Measurements from ENCODE around the gene NDUFC2.

The NDUFC2 gene

GRCh38 chr11:78070621-78071020 is 9.0 kb downstream of the NDUFC2 start:
- DNase-seq (ENCODE audit: low spot score): no peak
- CTCF ChIA-PET: no interaction called here
- no peak overlapping the region for H3K27ac ChIP-seq
- POLR2A ChIA-PET (ENCODE audit: low non-redundant PET): no interaction called here
- no peak for TF ChIP-seq CTCF (conservative IDR thresholded peaks at IDR 0.05; ENCODE audit: low read depth)

GRCh38 chr11:78069465-78069864 is 10.2 kb downstream of the NDUFC2 start:
- no peak overlapping the region for H3K27ac ChIP-seq
- ChIA-PET POLR2A (ENCODE audit: low non-redundant PET) (no interaction called here), CTCF (no interaction called here)
- DNase-seq (ENCODE audit: low spot score): no peak
- TF ChIP-seq CTCF (conservative IDR thresholded peaks at IDR 0.05; ENCODE audit: low read depth): no peak

GRCh38 chr11:78067704-78068103 is 12.0 kb downstream of the NDUFC2 start:
- H3K27ac ChIP-seq: no peak overlapping the region
- DNase-seq (ENCODE audit: low spot score): no peak
- CTCF ChIA-PET: interaction anchor here (0.7 kb wide), 1 partner anchor 28 kb away, joined by 3 read pairs; no protein-coding TSS in a partner anchor
- POLR2A ChIA-PET (ENCODE audit: low non-redundant PET): no interaction called here
- TF ChIP-seq CTCF (conservative IDR thresholded peaks at IDR 0.05; ENCODE audit: low read depth): no peak

GRCh38 chr11:78066471-78066870 is 13.2 kb downstream of the NDUFC2 start:
- H3K27ac ChIP-seq: no peak overlapping the region
- no peak for DNase-seq (ENCODE audit: low spot score)
- CTCF ChIA-PET: no interaction called here
- POLR2A ChIA-PET (ENCODE audit: low non-redundant PET): no interaction called here
- TF ChIP-seq CTCF (conservative IDR thresholded peaks at IDR 0.05; ENCODE audit: low read depth): no peak

GRCh38 chr11:78065203-78065602 is 14.5 kb downstream of the NDUFC2 start:
- ChIA-PET POLR2A (ENCODE audit: low non-redundant PET) (no interaction called here), CTCF (no interaction called here)
- no peak for DNase-seq (ENCODE audit: low spot score)
- TF ChIP-seq CTCF (conservative IDR thresholded peaks at IDR 0.05; ENCODE audit: low read depth): no peak
- no peak overlapping the region for H3K27ac ChIP-seq

- no peak for TF ChIP-seq CTCF (conservative IDR thresholded peaks at IDR 0.05; ENCODE audit: low read depth)
- no peak within 1 kb of the TSS for H3K27ac ChIP-seq
- POLR2A ChIA-PET (ENCODE audit: low non-redundant PET): no interaction called here
- CTCF ChIA-PET: interaction anchor here (0.5 kb wide), 1 partner anchor 27 kb away, joined by 7 read pairs; no protein-coding TSS in a partner anchor
- no peak for DNase-seq (ENCODE audit: low spot score)
These were observed 16.1 kb downstream of the NDUFC2 start, which contains the start of gene THRSP for GRCh38 chr11:78063440-78064181. TSS of gene THRSP (plus strand) at chr11:78063861. CDS start at chr11:78063882, 21 bp downstream.
